Mesothelial cell of epicardium (in vitro differentiated cells): ENCODE measurements around the gene SLC25A43. TPM values are rescaled to one million over a fixed set of nuclear protein-coding genes. Genes with fewer than 3 reads are reported as not detected.

Source experiments
- DNase-seq, 2 experiments: peaks; one replicate each; pipeline ENCODE4 v3.0.0; 2021; ENCODE audit warnings: low spot score in 2 of 2; ENCODE audit not compliant: unreplicated experiment in 2 of 2
- H3K27ac Mint-ChIP-seq: 2 replicates; pipeline ENCODE4 v1.8.0; 2021; ENCODE audit warnings: mixed read lengths
- H3K27me3 Mint-ChIP-seq: 2 replicates; pipeline ENCODE4 v1.8.0; 2021; ENCODE audit warnings: low read depth, mixed read lengths
- H3K36me3 Mint-ChIP-seq: 2 replicates; pipeline ENCODE4 v1.8.0; 2021; ENCODE audit warnings: mixed read lengths
- H3K4me1 Mint-ChIP-seq: 2 replicates; pipeline ENCODE4 v1.8.0; 2021; ENCODE audit warnings: mixed read lengths
- H3K4me3 Mint-ChIP-seq: 2 replicates; pipeline ENCODE4 v1.8.0; 2021; ENCODE audit warnings: mild to moderate bottlenecking, moderate library complexity, mixed read lengths
- H3K9me3 Mint-ChIP-seq: 2 replicates; pipeline ENCODE4 v1.8.0; 2021; ENCODE audit warnings: mixed read lengths
- total RNA-seq: library from RNA; stranded (reverse); gene quantifications from 3 replicates; pipeline ENCODE4 v1.2.1, GENCODE V29; 2021
- TF ChIP-seq, protein P1 (sequence below): fragments of 200-600 bp; sonication (generic); IDR thresholded peaks from one replicate; pipeline ENCODE4 v1.5.0; 2021; ENCODE audit warnings: antibody characterized with exemption; ENCODE audit not compliant: unreplicated experiment

Gene SLC25A43
- total RNA-seq, 1 donor from 2014 or later, result 6.7 TPM

DNA sequence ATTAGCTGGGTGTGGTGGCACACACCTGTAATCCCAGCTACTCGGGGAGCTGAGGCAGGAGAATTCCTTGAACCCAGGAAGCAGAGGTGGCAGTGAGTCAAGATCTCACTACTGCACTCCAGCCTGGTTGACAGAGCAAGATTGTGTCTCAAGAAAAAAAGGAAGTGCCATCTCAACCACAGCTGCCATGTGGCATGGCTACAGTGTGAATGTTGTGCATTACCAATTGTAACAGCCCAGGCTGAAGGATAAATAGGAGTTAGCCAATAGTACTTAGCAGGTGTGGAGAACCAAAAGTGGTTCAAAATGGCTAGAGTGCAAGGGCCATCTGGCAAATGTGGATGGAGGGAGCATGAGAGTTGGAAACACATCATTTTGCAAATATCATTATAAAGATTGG, 98.0 kb downstream of the SLC25A43 start:
- Mint-ChIP-seq H3K9me3 (peaks cover 13% of the 10 kb centered on the region), H3K4me3 (no peak overlapping the region), H3K27ac (no peak overlapping the region), H3K27me3 (no peaks in the 10 kb centered on the region), H3K4me1 (peaks cover 5% of the 10 kb centered on the region), H3K36me3 (no peaks in the 10 kb centered on the region)
- DNase-seq, result no peak
- TF ChIP-seq, protein P1, sequence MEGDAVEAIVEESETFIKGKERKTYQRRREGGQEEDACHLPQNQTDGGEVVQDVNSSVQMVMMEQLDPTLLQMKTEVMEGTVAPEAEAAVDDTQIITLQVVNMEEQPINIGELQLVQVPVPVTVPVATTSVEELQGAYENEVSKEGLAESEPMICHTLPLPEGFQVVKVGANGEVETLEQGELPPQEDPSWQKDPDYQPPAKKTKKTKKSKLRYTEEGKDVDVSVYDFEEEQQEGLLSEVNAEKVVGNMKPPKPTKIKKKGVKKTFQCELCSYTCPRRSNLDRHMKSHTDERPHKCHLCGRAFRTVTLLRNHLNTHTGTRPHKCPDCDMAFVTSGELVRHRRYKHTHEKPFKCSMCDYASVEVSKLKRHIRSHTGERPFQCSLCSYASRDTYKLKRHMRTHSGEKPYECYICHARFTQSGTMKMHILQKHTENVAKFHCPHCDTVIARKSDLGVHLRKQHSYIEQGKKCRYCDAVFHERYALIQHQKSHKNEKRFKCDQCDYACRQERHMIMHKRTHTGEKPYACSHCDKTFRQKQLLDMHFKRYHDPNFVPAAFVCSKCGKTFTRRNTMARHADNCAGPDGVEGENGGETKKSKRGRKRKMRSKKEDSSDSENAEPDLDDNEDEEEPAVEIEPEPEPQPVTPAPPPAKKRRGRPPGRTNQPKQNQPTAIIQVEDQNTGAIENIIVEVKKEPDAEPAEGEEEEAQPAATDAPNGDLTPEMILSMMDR, result no peak

GRCh38 chrX:119500061-119500800, 101.1 kb downstream of the SLC25A43 start:
- H3K4me1 Mint-ChIP-seq, result no peaks in the 10 kb centered on the region
- peaks cover 15% of the 10 kb centered on the region for H3K9me3 Mint-ChIP-seq
- no peaks in the 10 kb centered on the region for H3K27me3 Mint-ChIP-seq
- no peak overlapping the region for H3K4me3 Mint-ChIP-seq
- no peak overlapping the region for H3K27ac Mint-ChIP-seq
- no peaks in the 10 kb centered on the region for H3K36me3 Mint-ChIP-seq
- no peak for DNase-seq
- TF ChIP-seq, protein P1, result no peak

- peaks cover 8% of the 10 kb centered on the region for H3K9me3 Mint-ChIP-seq
- TF ChIP-seq, protein P1, result no peak
- no peaks in the 10 kb centered on the region for H3K4me1 Mint-ChIP-seq
- no peaks in the 10 kb centered on the region for H3K27me3 Mint-ChIP-seq
- no peak overlapping the region for H3K4me3 Mint-ChIP-seq
- H3K36me3 Mint-ChIP-seq, result peaks cover 2% of the 10 kb centered on the region
- no peak for DNase-seq
- H3K27ac Mint-ChIP-seq, result no peak overlapping the region
These were observed 102.5 kb downstream of the SLC25A43 start for GRCh38 chrX:119501511-119502148.

GRCh38 chrX:119502727-119503483, 103.8 kb downstream of the SLC25A43 start:
- Mint-ChIP-seq H3K9me3 (peaks cover 3% of the 10 kb centered on the region), H3K4me3 (no peak overlapping the region), H3K36me3 (peaks cover 2% of the 10 kb centered on the region), H3K27ac (no peak overlapping the region), H3K27me3 (no peaks in the 10 kb centered on the region), H3K4me1 (no peaks in the 10 kb centered on the region)
- TF ChIP-seq, protein P1, result no peak
- no peak for DNase-seq

- Mint-ChIP-seq H3K4me3 (no peak overlapping the region), H3K27ac (no peak overlapping the region), H3K27me3 (no peaks in the 10 kb centered on the region), H3K4me1 (no peaks in the 10 kb centered on the region), H3K36me3 (peaks cover 2% of the 10 kb centered on the region), H3K9me3 (peaks cover 3% of the 10 kb centered on the region)
- DNase-seq, result no peak
- TF ChIP-seq, protein P1, result no peak
These were observed 104.3 kb downstream of the SLC25A43 start for GRCh38 chrX:119503484-119503861.

Other genes with a start within 250 kb of the SLC25A43 start
- gene PGRMC1, start 163.1 kb upstream of the SLC25A43 start, total RNA-seq, result 137 to 143 TPM (median 140 TPM) in 3 replicates
- gene SLC25A5, start 69.1 kb downstream of the SLC25A43 start, total RNA-seq, result 171 to 179 TPM (median 177 TPM) in 3 replicates
- 21.6 to 24.9 TPM (median 22.3 TPM) in 3 replicates for gene STEEP1, start 166.1 kb downstream of the SLC25A43 start, total RNA-seq
- 48.8 to 54.1 TPM (median 50.1 TPM) in 3 replicates for gene UBE2A, start 175.2 kb downstream of the SLC25A43 start, total RNA-seq
- 11.0 to 11.6 TPM (median 11.0 TPM) in 3 replicates for gene NKRF, start 207.1 kb downstream of the SLC25A43 start, total RNA-seq